ENCODE measurements around the gene MEFV.
"Not testable (repeated sequence)": the region's sequence is repeated elsewhere in the genome, so short reads cannot be mapped to it uniquely, and the experiment has no call there.

The MEFV gene

GRCh38 chr16:3256146-3256865, at the start of gene MEFV:
TSS of gene MEFV (minus strand) at chr16:3256633. CDS start at chr16:3256587, 46 bp downstream.
- no peak for DNase-seq

DNA sequence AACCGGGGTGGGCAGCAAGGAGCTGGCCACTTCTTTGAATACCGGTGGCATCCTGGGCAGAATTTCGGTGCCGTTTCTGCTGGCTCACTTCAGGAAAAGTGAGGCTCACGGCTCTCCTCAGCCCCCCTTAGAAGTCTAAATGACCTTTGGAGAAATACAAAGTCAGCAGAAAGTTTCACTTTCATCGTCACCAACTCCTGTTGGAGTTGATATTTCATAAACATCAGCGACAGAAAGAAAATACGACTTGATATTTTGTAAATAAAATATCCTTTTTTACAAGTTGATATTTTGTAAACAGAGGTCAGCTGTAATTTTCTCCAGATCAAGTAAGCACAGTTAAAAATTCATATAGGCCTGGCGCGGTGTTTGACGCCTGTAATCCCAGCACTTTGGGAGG, 49.6 kb upstream of the MEFV start:
- no peak for DNase-seq

DNA sequence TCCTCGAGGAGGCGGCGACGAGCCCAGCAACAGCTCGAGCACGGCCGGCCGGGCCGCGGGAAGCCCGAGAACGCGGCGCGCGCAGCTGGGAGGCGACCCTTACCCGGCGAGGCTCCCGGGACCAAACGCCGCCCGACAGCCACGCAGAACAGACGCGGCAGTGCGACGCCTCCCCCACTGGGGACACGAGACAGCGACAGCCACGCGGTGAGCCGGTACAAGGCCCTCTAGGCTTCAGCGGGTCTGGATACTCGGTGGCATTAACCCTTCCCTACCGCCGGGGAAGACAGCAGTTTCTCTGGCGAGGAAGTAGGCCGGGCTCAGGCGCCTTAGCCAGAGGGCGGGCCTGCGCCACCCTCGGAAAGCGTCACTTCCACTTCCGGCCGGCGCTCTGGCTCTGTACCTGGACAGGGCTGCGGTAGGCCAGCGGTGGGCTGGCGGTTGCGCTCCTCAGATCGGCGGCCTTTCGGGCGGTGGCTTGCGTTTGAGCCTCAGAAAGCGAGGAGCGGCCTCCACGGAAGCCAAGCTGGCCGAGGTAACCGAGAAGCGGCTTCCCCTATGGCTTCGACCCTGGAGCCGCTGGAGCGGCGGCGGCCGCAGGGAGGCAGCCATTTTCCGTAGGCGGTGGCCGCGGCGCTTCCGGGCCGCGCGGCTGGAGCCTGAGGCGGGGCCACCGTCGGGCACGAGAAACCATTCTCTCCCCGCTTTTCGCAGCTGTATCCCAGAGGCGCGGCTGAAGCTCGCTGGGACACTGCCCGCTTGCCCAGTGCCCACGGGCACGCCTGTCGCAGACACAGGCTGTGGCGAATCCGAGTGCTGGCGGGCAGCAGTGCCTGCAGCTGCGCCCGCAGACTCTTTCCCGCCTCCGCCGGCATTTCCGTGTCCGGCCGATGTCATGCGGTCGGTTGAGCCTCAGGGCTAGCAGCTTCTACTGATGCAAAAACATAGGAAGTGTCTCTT, 49.0 kb upstream of the MEFV start, which contains the start of the genes TIGD7 and ZNF75A:
TIGD7 (minus strand) TSS at position 322 of the 960 bp plus-strand sequence. CDS start 4,816 bp downstream, outside the sequence.
ZNF75A (plus strand) TSS at position 389 of the 960 bp plus-strand sequence. CDS start 2,932 bp downstream, outside the sequence.
- DNase-seq, result peak; percentile 91

- no peak for DNase-seq
Observed at GRCh38 chr16:3304370-3304769, 47.9 kb upstream of the MEFV start.

- no peak for DNase-seq
Observed at GRCh38 chr16:3295783-3296182, 39.4 kb upstream of the MEFV start.

- no peak for DNase-seq
Observed at GRCh38 chr16:3295209-3295608, 38.8 kb upstream of the MEFV start.

- DNase-seq, result no peak
Observed at GRCh38 chr16:3292604-3293003, 36.2 kb upstream of the MEFV start.

DNA sequence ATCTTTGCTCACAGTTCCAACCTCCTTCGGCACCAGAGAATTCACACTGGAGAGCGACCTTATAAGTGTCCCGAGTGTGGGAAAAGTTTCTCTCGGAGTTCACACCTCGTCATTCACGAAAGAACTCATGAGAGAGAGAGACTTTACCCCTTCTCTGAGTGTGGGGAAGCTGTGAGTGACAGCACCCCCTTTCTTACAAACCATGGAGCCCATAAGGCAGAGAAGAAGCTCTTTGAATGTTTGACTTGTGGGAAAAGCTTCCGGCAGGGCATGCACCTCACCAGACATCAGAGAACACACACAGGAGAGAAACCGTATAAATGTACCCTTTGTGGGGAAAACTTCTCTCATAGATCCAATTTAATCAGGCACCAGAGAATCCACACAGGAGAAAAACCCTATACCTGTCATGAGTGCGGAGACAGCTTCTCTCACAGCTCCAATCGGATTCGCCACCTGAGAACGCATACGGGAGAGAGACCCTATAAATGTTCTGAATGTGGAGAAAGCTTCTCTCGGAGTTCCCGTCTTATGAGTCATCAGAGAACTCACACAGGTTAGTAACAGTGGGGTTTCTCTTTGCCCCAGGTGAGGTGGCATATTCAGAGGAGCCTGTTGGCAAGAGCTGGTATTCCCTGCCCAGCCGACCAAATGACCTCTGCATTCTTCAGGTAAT, 33.7 kb upstream of the MEFV start:
- no peak for DNase-seq

DNA sequence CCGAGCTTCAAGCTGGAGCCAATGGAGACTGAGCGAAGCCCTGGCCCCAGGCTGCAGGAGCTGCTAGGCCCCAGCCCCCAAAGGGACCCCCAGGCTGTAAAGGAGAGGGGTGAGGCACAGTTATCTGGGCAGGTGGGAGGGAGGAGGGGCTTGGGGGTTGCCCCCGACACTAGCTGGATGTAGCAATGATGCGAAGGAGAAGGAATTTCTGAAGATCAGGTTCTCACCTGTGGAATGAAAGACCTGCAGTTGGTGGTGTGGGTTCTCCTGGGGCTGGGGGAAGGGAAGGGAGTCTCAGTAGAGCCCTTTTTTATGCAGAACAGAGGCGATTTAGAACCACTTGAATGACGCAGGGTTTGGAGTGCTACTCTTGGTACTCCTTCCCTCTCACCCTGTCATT, 28.7 kb upstream of the MEFV start:
- DNase-seq, result no peak

DNA sequence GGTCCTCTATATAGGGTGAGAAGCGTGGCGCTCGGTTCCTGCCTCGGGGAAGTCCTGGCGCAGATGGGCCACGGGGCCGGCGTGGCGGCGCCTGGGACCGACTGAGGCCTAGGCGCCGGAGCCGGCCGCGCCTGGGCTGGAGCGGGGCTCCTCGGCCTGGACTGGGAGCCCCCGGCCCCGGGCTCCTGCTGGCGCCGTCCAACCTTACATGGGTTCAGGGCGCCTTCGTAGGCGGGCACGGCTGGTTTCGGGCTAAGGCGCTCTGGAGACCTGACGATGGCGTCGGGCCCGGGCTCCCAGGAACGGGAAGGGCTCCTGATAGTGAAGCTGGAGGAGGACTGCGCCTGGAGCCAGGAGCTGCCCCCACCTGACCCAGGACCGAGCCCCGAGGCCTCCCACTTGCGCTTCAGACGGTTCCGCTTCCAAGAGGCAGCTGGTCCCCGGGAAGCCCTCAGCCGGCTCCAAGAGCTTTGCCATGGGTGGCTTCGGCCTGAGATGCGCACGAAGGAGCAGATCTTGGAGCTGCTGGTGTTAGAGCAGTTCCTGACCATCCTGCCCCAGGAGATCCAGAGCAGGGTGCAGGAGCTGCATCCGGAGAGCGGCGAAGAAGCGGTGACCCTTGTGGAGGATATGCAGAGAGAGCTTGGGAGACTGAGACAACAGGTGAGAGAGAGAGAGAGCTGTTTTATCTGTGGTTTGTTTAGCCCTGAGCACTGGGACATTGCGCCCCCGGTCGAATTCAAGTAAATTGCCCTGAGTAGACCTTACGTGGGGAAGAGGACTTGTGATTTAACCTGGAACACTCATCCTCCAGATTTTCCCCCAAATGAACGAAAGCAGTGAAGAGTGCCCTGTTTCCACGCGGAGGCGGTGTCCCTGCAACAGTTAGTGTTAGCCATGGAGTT, 27.4 kb upstream of the MEFV start:
- no peak for DNase-seq

DNA sequence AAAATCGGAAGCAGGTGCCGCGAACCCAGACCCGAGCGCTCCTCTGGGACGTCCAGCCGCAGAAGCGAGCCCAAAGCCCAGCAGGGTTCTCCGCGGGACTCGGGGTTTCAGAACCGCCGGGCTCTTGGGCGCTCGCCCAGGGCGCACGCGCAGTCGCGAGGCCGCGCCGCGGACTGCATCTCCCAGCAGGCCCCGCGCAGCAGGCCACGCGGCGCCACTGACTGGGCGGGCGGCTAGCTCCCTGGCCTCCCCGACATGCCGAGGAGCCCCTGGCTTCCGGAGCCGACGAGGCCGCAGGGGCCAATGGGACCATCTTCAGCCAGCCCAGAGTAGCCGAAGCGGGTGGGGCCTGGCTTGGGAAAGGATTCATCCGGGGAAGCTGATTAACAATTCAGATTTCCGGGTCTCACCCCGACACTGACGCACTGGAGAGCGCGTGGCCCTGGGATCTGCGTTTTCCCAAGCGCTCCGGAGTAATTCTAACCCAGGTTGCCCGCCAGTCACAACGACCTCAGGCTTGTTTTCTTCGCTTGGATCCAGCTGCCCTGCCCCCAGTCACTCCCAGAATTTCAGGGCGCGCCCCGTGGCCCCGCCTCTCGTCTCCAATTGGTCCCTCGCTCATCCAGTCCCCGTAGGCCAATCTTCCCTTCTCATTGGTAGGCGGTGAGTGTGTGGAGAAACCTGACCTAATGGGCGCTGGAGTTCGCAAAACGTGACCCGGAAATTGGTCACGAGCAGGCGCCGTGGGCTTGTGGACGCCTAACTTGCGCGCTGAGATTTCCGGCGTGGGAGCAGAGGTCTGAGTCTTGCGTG, 26.5 kb upstream of the MEFV start, which contains the start of gene ZNF263:
ZNF263 (plus strand) TSS at position 762 of the 813 bp plus-strand sequence. CDS start 328 bp downstream, outside the sequence.
- DNase-seq, result peak; percentile 99

- DNase-seq, result peak; percentile 89
Observed at GRCh38 chr16:3282103-3282729, 25.8 kb upstream of the MEFV start.

GRCh38 chr16:3281222-3281820, 24.9 kb upstream of the MEFV start:
- no peak for DNase-seq

GRCh38 chr16:3276679-3277078, 20.2 kb upstream of the MEFV start:
- no peak for DNase-seq

DNA sequence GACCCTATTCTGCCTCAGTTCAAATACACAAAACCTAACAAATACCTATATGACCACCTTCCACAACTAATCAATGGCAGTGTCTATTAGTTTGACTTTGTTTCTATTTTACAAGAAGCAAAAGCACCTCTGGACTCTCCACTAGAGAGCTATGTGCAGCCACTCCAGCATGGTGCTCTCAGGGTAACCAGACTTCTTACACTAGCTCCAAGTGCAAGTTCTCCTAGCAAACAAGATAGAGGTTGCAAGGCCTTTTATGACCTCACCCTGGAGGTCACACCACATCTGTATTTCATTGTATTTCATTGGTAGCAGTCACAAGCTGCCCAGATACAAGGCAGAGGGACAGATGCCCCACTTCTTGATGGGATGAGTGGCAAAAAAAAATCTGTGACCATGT, 18.5 kb upstream of the MEFV start:
- DNase-seq, result no peak

DNA sequence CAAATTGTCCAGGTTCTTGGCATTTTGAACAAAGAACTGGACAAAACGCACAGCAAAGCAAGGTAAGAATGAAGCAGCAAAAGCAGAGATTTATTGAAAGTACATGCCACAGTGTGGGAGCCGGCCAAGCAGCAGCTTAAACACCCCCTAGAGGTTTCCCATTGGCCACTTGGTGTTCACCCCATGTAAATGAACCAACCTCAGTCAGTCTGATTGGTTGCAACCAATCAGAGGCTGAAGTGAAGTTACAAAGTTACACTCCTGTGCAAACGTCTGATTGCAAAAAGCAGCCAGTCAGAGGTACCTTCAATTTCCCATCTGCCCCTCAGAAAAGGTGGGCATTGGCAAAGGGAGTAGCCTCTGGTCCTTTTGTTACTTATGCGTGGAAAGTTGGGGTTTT, 18.1 kb upstream of the MEFV start:
- no peak for DNase-seq

DNA sequence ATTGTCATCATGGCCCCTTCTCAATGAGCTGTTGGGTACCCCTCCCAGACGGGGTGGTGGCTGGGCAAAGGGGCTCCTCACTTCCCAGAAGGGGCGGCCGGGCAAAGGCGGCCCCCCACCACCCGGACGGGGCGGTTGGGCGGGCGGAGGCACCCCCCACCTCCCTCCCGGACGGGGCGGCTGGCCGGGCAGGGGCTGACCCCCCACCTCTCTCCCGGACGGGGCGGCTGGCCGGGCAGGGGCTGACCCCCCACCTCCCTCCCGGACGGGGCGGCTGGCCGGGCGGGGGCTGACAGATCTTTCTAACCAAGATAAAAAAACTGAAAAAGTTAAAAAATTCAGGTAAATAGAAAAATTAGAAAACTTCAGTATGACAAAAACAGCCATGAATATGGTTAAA, 14.8 kb upstream of the MEFV start:
- DNase-seq, result not testable (repeated sequence)

GRCh38 chr16:3270718-3271117, 14.3 kb upstream of the MEFV start:
- not testable (repeated sequence) for DNase-seq

DNA sequence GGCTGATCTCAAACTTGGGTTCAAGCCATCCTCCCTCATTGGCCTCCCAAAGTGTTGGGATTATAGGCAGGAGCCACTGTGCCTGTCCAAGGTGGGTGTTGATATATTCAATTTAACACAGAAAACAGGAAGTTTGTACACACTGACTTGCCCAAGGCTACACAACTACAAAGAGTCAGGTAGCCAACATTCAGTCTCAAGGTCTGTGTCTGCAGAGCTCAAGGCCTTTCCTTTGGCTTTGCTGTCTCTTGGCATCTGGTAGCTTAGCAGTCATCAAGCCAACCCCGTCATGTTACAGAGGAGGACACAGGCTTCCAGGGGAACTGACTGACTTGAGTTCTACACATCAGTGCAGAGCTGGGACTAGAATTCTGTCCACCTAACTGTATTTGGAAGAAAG, 11.9 kb upstream of the MEFV start:
- no peak for DNase-seq

Data from NCI-H2171 treated with DMSO at 0.1 percent for 48 hours (cell line).